Measurements from ENCODE around the gene EPHA8.

DNA sequence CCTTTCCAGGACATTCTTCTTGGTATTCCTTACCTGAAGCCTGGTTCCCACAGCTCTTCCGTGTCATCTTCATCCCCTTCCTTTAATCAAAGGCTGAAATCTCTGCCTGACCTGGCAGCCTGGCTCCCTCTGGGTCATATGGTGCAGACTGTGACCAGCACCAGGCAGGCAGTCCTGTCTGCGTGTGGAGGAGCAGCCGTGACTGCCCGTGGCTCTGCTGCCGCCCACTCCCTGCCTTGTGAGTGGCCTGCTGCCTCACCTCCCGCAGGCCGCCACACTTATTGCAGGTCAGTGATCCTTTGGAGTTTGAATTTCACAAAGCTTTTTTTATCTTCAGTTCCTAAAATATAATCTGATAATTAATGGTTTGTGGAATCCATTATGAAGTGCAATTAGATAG, 36.2 kb upstream of the EPHA8 start:
- TF ChIP-seq, protein P1, sequence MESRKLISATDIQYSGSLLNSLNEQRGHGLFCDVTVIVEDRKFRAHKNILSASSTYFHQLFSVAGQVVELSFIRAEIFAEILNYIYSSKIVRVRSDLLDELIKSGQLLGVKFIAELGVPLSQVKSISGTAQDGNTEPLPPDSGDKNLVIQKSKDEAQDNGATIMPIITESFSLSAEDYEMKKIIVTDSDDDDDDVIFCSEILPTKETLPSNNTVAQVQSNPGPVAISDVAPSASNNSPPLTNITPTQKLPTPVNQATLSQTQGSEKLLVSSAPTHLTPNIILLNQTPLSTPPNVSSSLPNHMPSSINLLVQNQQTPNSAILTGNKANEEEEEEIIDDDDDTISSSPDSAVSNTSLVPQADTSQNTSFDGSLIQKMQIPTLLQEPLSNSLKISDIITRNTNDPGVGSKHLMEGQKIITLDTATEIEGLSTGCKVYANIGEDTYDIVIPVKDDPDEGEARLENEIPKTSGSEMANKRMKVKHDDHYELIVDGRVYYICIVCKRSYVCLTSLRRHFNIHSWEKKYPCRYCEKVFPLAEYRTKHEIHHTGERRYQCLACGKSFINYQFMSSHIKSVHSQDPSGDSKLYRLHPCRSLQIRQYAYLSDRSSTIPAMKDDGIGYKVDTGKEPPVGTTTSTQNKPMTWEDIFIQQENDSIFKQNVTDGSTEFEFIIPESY (CRISPR knock-in tag; IDR thresholded peaks at IDR 0.05), result no peak
- TF ChIP-seq JUN (IDR thresholded peaks at IDR 0.05; ENCODE audit: borderline replicate concordance, low read depth, low read length) (no peak), JUN (CRISPR knock-in tag; IDR thresholded peaks at IDR 0.05; ENCODE audit: borderline replicate concordance) (no peak), SMAD4 (CRISPR knock-in tag; conservative IDR thresholded peaks at IDR 0.05) (no peak), SMARCE1 (IDR thresholded peaks at IDR 0.05) (no peak), IFI16 (CRISPR knock-in tag; IDR thresholded peaks at IDR 0.05) (no peak), DPF2 (IDR thresholded peaks at IDR 0.05) (no peak), NR2F6 (CRISPR knock-in tag; IDR thresholded peaks at IDR 0.05) (no peak), KDM1A (IDR thresholded peaks at IDR 0.05) (no peak), TAF1 (IDR thresholded peaks at IDR 0.05; ENCODE audit: control insufficient read depth, extremely low read depth, insufficient read depth, low read length, severe bottlenecking) (no peak), TARDBP (IDR thresholded peaks at IDR 0.05) (no peak), SMARCB1 (IDR thresholded peaks at IDR 0.05; ENCODE audit: insufficient read length, low read depth) (no peak), ZBTB8A (IDR thresholded peaks at IDR 0.05; ENCODE audit: partially characterized antibody) (no peak)
- TF ChIP-seq, protein P2, sequence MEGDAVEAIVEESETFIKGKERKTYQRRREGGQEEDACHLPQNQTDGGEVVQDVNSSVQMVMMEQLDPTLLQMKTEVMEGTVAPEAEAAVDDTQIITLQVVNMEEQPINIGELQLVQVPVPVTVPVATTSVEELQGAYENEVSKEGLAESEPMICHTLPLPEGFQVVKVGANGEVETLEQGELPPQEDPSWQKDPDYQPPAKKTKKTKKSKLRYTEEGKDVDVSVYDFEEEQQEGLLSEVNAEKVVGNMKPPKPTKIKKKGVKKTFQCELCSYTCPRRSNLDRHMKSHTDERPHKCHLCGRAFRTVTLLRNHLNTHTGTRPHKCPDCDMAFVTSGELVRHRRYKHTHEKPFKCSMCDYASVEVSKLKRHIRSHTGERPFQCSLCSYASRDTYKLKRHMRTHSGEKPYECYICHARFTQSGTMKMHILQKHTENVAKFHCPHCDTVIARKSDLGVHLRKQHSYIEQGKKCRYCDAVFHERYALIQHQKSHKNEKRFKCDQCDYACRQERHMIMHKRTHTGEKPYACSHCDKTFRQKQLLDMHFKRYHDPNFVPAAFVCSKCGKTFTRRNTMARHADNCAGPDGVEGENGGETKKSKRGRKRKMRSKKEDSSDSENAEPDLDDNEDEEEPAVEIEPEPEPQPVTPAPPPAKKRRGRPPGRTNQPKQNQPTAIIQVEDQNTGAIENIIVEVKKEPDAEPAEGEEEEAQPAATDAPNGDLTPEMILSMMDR (IDR thresholded peaks at IDR 0.05 in 2 of 3, conservative IDR thresholded peaks at IDR 0.05 in 1 of 3; ENCODE audit: insufficient read depth in 2 of 3, low read depth in 1 of 3, low read length in 3 of 3), result no peak
- TF ChIP-seq, protein P3, sequence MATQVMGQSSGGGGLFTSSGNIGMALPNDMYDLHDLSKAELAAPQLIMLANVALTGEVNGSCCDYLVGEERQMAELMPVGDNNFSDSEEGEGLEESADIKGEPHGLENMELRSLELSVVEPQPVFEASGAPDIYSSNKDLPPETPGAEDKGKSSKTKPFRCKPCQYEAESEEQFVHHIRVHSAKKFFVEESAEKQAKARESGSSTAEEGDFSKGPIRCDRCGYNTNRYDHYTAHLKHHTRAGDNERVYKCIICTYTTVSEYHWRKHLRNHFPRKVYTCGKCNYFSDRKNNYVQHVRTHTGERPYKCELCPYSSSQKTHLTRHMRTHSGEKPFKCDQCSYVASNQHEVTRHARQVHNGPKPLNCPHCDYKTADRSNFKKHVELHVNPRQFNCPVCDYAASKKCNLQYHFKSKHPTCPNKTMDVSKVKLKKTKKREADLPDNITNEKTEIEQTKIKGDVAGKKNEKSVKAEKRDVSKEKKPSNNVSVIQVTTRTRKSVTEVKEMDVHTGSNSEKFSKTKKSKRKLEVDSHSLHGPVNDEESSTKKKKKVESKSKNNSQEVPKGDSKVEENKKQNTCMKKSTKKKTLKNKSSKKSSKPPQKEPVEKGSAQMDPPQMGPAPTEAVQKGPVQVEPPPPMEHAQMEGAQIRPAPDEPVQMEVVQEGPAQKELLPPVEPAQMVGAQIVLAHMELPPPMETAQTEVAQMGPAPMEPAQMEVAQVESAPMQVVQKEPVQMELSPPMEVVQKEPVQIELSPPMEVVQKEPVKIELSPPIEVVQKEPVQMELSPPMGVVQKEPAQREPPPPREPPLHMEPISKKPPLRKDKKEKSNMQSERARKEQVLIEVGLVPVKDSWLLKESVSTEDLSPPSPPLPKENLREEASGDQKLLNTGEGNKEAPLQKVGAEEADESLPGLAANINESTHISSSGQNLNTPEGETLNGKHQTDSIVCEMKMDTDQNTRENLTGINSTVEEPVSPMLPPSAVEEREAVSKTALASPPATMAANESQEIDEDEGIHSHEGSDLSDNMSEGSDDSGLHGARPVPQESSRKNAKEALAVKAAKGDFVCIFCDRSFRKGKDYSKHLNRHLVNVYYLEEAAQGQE (IDR thresholded peaks at IDR 0.05; ENCODE audit: borderline replicate concordance), result no peak
- TF ChIP-seq, protein P3 (CRISPR knock-in tag; IDR thresholded peaks at IDR 0.05; ENCODE audit: low read depth), result no peak

Data from K562 (cell line).